ENCODE measurements around the gene SYTL2.
A peak's percentile ranks its signal among the peaks of the same experiment; 100 is the strongest.
"Not testable (repeated sequence)": the region's sequence is repeated elsewhere in the genome, so short reads cannot be mapped to it uniquely, and the experiment has no call there.

Gene SYTL2, protein sequence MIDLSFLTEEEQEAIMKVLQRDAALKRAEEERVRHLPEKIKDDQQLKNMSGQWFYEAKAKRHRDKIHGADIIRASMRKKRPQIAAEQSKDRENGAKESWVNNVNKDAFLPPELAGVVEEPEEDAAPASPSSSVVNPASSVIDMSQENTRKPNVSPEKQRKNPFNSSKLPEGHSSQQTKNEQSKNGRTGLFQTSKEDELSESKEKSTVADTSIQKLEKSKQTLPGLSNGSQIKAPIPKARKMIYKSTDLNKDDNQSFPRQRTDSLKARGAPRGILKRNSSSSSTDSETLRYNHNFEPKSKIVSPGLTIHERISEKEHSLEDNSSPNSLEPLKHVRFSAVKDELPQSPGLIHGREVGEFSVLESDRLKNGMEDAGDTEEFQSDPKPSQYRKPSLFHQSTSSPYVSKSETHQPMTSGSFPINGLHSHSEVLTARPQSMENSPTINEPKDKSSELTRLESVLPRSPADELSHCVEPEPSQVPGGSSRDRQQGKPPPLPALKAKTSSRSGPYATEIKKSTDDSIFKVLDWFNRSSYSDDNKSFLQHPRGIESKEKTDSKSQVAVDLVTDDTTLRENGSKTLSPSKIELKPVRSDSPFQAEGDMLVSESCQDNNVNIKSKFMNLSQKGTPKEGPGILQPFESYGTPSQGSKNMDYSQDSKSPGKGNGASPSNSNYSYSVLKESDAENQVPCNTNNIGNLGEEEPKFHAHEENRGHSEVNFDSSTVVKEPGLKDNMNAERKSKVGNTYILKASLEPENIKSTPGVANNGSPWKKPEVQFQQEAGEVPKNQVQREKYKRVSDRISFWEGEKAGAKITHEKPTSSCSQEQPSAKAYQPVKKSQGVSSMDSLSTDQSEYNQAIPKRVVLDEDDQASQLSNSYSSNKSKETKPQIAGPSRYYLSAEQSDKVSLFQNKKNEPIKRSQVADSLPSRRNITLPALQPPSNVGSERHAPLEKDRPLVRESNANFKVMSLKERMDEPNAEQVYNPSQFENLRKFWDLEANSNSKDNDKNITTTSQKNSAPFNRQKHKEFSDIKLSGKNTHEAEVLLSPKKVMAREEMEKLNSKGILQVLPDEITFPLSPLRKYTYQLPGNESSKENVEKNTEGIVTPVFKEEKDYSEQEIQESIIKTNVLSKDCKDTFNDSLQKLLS (N-terminal part only)

DNA sequence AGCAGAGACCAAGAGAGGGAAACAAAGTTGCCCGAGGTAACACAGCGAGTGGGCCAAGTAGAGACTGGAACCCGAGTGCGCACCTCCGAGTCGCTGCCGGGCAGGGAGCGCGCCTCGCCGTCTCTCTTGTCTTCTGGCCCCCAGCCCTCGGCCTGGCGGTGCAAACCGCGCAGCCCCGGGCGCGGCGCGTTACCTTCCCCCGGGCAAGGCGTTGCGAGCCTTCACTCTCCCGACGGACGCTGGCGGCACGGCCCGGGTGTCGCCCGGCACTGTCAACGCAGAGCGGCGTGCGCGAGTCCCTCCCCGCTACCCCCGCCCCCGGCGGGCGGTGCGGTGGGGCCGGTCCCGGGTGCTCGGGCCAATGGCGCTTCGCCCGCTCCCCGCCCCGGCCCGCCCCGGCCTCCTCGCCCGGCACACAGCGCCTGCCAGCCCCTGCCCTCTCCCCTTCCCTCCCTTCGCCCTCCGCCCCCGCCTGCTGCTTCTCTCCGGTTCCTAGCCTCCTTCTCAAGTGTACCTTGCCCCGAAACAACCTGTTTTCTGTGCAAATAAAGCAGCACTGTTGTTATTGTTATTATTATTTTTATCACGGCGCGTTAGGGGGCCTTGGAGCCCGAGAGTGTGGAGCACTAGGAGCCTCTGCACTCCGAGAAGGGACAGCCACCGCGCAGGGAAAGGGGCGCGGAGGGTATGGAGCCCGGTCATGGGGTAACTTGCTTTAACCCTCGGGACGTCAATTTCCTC lies at the start of gene SYTL2:
SYTL2 (minus strand) TSS at position 271 of the 741 bp plus-strand sequence. CDS start 53,416 bp downstream, outside the sequence.
- DNase-seq (ENCODE audit: low read depth, low spot score): peak; percentile 60

DNA sequence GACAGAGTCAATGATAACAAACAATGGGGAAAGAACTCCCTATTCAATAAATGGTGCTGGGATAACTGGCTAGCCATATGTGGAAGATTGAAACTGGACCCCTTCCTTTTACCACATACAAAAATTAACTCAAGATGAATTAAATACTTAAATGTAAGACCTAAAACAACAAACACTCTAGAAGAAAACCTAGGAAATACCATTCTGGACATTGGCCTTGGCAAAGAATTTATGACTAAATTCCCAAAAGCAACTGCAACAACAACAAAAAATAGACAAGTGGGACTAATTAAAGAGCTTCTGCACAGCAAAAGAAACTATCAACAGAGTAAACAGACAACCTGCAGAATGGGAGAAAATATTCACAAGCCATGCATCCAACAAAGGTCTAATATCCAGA lies 48.6 kb upstream of the SYTL2 start:
- not testable (repeated sequence) for DNase-seq (ENCODE audit: low read depth, low spot score)

DNA sequence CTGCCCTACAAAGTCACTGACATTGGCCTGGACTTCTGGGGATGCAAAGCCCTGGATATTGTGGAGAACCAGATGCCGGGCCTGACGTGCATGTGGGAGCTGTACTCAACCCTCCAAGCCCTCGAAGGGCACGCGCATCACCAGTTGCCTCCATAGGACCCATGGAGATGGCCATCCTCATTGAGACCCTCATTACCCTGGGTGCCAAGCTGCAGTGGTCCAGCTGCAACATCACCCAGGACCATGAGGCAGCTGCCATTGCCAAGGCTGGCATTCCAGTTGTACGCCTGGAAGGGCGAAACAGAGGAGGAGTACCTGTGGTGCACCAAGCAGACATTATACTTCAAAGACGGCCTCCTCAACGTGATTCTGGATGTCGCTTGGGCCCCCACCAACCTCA lies 46.2 kb upstream of the SYTL2 start:
- no peak for DNase-seq (ENCODE audit: low read depth, low spot score)

DNA sequence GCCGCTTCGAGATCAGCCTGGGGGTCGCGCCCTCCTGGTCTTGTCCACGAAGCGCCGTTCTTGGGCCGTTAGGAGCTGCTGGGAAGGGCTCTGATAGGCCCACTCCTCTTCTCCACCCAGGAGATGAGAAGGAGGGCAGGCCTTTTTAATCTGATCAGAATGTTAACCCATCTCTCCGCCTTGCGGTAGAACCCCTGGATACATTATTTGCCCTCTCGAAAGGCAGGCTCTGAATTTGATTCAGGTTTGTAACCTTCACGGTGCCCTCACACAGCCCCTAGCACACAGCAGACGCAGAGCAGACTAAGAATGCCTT lies 44.4 kb upstream of the SYTL2 start, which contains the start of gene CCDC83:
CCDC83 (plus strand) TSS at position 43 of the 316 bp plus-strand sequence. CDS start 9,741 bp downstream, outside the sequence.
- DNase-seq (ENCODE audit: low read depth, low spot score): no peak

DNA sequence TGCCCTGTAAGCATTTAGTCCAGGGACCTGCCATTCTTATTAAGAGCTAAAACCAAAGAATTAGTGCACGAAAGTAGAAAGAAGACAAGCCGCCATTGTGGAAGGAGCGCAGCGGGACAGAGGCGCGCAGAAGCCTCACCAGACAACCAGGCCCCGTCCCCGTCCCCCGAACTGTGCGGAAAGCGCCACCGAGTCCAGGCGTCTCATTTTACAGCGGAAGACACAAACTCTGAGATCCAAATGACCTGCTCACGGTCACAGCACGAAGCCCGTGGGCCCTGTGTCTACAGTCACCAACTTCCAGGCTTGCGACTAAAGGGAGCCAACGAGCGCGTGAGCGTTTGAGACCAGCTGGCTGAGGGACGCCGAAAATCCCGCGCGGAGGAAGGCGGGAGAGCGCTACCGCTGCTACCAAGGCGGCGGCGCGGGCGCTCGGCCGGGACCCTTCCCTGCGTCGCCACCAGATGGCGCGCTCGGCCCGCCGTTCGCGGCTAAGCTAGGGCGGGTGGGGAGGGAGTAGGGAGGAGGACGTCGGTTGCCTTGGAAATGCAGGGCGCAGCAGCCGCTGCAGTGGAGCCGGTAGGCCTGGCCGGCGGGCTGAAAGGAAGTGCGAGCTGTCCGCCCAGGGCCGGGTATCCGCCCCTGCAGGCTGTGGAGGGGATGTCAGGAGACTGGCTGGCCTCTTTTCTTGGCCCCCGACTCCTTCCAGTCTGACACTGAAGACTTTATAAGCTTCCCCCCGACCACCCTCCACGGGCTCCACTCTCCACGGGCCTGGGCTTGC lies 43.8 kb upstream of the SYTL2 start:
- DNase-seq (ENCODE audit: low read depth, low spot score): peak; percentile 80

DNA sequence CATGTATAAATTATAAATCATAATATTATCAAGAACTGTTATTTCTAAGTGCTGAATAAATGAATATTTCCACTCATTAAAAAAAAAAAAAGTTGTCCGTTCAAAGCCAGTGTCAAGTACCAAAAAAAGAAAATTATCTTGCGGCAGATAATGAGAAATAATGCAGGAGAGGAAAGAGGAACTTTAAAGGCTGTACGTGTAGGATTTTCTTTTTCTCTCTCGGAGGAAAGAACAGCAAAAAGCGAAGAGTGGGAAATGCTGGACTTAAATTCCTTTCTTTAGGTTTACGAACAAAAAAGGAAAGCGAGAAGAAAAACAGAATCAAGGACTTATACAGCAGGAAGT lies 43.2 kb upstream of the SYTL2 start:
- DNase-seq (ENCODE audit: low read depth, low spot score): no peak

DNA sequence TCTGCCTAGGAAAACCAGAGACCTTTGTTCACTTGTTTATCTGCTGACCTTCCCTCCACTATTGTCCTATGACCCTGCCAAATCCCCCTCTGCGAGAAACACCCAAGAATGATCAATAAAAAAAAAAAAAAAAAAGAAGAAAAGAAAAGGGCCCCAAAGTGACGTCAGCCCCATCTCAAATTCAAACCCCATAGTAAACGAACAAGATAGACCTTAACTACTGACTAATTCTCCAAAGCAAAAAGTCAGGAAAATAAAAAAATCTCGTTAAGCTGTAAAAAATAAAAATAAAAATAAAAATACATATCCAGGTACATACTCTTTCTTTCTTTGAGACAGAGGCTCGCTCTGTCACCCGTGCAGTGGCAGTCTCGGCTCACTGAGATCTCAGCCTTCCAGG lies 42.6 kb upstream of the SYTL2 start:
- DNase-seq (ENCODE audit: low read depth, low spot score): not testable (repeated sequence)

DNA sequence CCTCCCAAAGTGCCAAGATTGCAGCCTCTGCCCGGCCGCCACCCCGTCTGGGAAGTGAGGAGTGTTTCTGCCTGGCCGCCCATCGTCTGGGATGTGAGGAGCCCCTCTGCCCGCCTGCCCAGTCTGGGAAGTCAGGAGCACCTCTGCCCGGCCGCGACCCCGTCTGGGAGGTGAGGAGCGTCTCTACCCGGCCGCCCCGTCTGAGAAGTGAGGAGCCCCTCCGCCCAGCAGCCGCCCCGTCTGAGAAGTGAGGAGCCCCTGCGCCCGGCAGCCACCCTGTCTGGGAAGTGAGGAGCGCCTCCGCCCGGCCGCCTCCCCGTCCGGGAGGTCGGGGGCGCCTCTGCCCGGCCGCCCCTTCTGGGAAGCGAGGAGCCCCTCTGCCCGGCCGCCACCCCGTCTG lies 41.8 kb upstream of the SYTL2 start:
- not testable (repeated sequence) for DNase-seq (ENCODE audit: low read depth, low spot score)

DNA sequence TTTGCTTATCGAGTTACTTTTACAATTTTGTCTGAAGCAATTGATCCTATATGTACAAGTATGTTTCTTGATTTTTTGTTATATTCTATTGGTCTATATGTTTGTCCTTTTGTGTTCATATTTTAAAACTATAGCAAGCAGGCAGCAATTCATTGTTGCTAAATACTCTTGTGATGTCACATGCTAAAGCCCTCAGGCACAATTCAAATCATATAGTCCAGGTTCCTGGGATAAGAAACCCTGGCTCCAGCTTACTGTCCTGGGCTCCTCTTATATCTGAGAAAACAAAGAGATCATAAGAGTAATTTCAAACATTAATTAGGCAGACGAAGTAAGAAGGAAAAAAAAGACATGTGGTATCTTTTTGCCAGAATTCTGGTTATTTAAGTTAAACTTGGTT lies 37.6 kb upstream of the SYTL2 start:
- DNase-seq (ENCODE audit: low read depth, low spot score): no peak

DNA sequence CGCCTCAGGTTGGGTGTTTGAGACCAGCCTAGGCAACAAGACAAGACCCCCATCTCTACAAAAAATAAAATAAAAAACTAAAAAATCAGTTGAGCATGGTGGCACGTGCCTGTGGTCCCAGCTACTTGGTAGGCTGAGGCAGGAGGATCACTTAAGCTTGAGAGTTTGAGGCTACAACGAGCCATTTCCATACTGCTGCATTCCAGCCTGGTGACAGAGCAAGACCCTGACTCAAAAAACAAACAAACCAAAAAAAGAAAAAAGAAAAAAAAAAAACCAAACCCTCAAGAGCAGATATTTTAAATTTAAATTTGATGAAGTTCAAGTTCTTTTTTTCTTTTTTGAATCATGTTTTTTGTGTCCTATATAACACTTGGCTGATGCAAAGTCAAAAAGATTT lies 37.1 kb upstream of the SYTL2 start:
- DNase-seq (ENCODE audit: low read depth, low spot score): no peak

DNA sequence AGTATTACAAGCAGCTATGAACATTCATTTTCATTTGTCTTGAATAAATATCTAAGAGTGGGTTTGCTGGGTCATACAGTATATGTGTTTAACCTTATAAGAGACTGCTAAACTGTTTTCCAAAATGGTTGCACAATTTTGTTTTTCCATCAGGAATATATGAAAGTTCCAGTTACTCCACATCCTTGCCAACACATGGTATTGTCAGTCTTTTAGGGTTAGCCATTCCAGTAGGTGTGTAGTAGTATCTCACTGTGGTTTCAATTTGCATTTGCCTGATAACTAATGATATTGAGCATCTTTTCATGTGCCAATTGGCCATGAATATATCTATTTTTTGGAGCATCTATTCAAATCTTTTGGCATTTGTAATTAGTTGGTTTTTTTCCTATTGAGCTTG lies 36.5 kb upstream of the SYTL2 start:
- no peak for DNase-seq (ENCODE audit: low read depth, low spot score)

DNA sequence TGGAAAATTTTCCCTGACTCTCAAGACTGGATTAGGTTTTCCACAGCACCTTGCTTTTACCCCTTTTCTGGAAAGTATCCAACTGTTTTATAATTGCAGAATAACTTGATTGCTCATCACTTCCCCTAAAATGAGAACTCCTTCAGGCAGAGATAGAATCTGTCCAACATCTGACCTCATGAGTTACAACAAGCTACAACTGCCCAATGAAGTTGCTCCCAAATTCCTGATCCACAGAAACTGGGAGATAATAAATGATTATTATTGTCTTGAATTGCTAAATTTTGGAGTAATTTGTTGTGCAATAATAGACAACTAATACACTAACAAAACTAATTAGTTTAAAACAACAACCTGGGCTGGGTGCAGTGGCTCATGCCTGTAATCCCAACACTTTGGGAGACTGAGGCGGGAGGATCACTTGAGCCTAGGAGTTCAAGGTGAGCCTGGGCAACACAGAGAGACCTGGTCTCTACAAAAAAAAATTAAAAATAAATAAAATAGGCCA lies 34.2 kb upstream of the SYTL2 start:
- no peak for DNase-seq (ENCODE audit: low read depth, low spot score)

DNA sequence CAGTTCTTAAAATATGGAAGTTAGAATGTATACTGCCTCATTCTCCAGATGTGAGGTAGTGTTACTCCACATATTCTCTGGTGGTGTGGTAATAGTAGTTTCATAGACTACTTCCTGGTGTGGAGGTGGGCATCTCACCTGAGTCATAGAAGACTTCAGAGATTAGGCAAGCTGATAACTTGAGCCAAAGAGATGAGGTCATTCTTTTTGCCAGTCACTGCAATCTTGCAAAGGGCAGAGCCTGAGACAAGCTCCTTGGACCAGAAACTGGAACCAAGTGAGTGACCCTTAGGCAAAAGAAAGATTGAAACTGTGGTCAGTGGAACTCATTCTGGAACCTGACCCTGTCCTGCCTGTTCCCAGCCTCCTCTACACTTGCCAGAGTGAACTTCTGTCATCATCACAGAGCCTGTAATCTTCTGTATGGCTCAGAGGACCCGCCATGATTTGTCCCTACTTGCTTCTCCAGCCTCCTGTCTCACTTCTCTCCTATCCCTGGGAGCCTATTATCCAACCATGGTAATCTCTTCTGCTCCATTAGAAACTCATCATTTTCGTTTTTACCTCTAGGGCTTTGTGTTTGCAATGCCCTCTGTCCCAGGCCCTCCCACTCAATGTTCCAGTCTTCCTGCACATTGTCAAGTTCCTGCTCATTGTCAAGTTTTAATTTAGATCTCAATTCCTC lies 33.6 kb upstream of the SYTL2 start:
- no peak for DNase-seq (ENCODE audit: low read depth, low spot score)

DNA sequence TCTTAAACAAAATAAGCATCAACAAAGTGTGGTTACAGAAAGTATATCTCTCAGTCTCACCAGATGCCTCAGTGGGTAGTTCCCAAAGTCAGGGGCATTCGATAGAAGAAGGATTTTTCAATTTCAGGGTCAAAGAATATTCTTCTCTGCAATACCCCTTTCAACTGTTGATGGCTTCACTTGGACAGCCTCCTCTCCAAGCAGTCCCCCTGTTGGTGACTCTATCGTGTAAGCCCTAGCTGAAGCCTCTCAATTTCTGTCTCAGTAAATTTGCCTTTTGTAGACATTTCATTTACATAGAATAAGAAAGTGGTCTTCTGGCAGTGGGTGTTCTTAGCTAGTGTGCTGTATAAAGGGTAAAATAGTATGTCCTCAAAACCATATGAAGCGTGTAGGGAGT lies 33.0 kb upstream of the SYTL2 start:
- DNase-seq (ENCODE audit: low read depth, low spot score): no peak

DNA sequence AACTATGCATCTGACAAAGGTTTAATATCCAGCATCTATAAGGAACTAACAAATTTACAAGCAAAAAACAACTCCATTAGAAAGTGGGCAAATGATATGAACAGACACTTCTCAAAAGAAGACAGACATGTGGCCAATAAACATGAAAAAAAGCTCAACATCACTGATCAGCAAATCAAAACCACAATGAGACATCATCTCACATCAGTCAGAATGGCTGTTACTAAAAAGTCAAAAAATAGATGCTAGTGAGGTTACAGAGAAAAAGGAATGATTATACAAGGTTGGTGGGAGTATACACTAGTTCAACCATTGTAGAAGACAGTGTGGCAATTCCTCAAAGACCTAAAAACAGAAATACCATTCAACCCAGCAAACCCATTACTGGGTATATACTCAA lies 30.0 kb upstream of the SYTL2 start:
- DNase-seq (ENCODE audit: low read depth, low spot score): not testable (repeated sequence)

DNA sequence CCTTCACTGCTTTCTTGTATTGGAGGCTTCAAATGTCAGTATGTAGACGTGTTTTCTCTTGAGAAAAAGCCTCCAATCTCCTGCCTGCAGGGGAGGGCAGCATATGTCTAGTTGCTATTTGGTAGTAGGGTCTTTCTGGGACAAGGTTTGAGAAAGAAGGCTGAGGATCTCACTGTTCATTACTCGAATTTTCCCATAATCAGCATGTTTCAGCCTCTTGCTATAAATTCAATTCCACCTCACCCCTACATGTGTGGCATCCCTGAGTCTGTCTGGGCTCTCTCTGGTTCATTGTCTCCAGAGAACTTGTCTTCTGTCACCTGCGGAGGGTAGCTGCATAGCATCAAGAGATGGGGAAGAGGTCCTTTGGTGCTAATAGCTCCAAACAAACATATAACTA lies 24.8 kb upstream of the SYTL2 start:
- no peak for DNase-seq (ENCODE audit: low read depth, low spot score)

DNA sequence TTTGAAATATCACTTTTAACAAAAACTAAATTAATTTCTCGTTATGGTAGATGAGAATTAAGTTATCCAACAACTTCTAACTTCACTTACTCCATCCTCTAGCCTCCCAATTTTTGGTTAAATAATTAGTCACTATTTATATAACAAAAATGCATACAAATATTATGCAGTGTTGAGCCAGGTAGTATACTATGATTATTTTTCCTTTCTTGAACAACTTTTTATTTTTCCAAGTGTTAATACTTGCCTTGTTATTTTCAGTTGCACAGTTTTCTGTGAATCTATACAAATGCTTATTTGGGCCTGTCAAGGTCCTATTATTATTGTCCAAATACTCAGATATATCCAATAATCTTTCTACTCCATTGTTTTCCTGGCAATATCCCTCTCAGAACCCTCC lies 24.3 kb upstream of the SYTL2 start:
- no peak for DNase-seq (ENCODE audit: low read depth, low spot score)

DNA sequence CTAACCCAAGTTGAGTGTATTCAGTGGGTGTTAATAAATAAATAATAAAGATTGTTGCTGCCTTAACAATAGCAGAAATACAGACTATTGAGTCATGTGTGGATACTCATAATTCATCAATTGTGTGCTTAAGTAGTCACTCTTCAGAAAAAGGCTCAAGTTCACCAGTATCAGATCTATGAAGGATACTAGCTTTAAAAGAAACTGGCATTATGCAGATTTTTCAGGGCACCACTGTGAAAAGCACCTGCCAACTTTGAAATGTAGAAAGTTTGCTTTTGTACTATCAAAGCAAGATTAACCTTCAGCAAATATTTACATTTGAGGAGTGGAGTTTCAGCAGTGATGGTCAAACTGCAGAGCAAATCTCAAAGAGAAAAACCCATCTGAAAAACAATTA lies 20.1 kb upstream of the SYTL2 start:
- no peak for DNase-seq (ENCODE audit: low read depth, low spot score)

DNA sequence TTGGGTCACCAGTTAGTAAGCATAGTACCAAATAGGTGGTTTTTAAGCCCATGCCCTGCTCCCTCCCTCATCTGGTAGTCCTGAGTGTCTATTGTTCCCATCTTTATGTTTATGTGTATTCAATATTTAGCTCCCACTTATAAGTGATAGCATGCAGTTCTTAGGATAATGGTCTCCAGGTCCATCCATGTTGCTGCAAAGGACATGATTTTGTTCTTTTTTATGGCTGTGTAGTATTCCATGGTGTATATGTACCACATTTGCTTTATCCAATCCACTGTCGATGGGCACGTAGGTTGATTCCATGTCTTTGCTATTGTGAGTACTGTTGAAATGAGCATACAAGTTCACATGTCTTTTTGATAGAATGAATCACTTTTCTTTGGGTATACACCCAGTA lies 18.2 kb upstream of the SYTL2 start:
- no peak for DNase-seq (ENCODE audit: low read depth, low spot score)

DNA sequence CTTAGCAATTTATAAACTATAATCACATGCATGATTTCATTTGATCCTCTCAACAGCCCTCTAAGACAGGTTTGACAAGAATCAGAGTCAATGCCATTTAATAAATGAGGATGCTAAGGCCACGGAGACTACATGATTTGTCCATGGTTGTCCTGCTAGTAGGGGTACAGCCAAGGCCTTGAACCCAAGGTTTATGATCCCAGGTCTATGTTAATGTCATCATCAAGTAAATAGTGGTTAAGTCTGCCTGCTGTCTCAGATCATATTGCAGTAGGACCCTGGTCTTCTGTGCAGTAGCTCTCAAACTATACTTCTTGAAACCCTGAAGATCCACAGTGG lies 17.7 kb upstream of the SYTL2 start:
- DNase-seq (ENCODE audit: low read depth, low spot score): no peak

Measured in activated CD4-positive, CD25-positive, alpha-beta regulatory T cell treated with anti-CD3 and anti-CD28 coated beads, Interleukin-2, amount 50 U/mL, for 16 hours (primary cell).